Mucosa of descending colon (tissue), 3 donors: ENCODE measurements around the gene CLEC16A. TPM values are rescaled to one million over a fixed set of nuclear protein-coding genes. Genes with fewer than 3 reads are reported as not detected.

ENCODE experiments used
- ATAC-seq: fragments of 200-7000 bp; cut with Tn5 transposase; one replicate; pipeline ENCODE4 v1.9.1; 2020; ENCODE audit warnings: mild to moderate bottlenecking, moderate library complexity
- DNase-seq, 3 donors: peaks; one replicate each; pipeline ENCODE4 v3.0.0-alpha.2; 2020
- H3K36me3 ChIP-seq: fragments of 200-600 bp; one replicate; pipeline ENCODE4 v1.8.0; 2021; ENCODE audit warnings: low read depth, mild to moderate bottlenecking
- H3K4me1 ChIP-seq: fragments of 200-600 bp; one replicate; pipeline ENCODE4 v1.8.0; 2021; ENCODE audit warnings: low read depth, mild to moderate bottlenecking
- H3K4me3 ChIP-seq: fragments of 200-600 bp; one replicate; pipeline ENCODE4 v1.8.0; 2021; ENCODE audit warnings: mild to moderate bottlenecking
- H3K9me3 ChIP-seq: fragments of 200-600 bp; one replicate; pipeline ENCODE4 v1.8.0; 2021; ENCODE audit warnings: mild to moderate bottlenecking
- CTCF ChIP-seq: fragments of 200-600 bp; IDR thresholded peaks from one replicate; pipeline ENCODE4 v1.8.0; 2022; ENCODE audit warnings: antibody characterized with exemption, mild to moderate bottlenecking
- intact Hi-C, 2 donors: fragments of 100-400 bp; cut with DNase I in 1 of 2; cut with micrococcal nuclease in 1 of 2; formaldehyde crosslinking; loops; one replicate each; pipeline versions ENCODE4 v1.11.0 to v1.11.1; 2022; cut with DNase I, micrococcal nuclease
- total RNA-seq, 3 donors: library from RNA; stranded (reverse); fragmentation: NEBNext Ultra II Directional in 2 of 3; extraction: Animal tissue kit (Norgen Biotek cat#: 25700) in 2 of 3; gene quantifications; one replicate each; pipeline versions ENCODE4 v1.2.1 to v1.2.4, GENCODE V29; 2021 to 2023
- donor health status: DM: no; HTN: no; CAD: no; lungs with moderate emphysema.
- donor health status: DM: no; HTN: no; CAD: no.
- donor health status: DM: no; HTN: yes; CAD: no.

Gene CLEC16A
- total RNA-seq, 3 donors from 2014 or later: 30.3 to 38.1 (median 37.1) TPM

GRCh38 chr16:10969615-10970014, 25.3 kb downstream of the CLEC16A start:
- no peaks in the 10 kb centered on the region for H3K36me3 ChIP-seq
- H3K4me3 ChIP-seq: no peak overlapping the region
- DNase-seq (no peak), ATAC-seq (no peak)
- no peaks in the 10 kb centered on the region for H3K9me3 ChIP-seq
- TF ChIP-seq CTCF: no peak
- no peaks in the 10 kb centered on the region for H3K4me1 ChIP-seq
- intact Hi-C loops: loop anchor here (2.0 to 10.0 kb wide), 4 partner anchors 285 to 388 kb away; partner anchors contain the start of gene SOCS1 (in 2 of the 2)

- Histone ChIP-seq H3K4me1 (no peaks in the 10 kb centered on the region), H3K4me3 (no peak overlapping the region), H3K36me3 (no peaks in the 10 kb centered on the region), H3K9me3 (no peaks in the 10 kb centered on the region)
- no peak for TF ChIP-seq CTCF
- DNase-seq (no peak), ATAC-seq (no peak)
- intact Hi-C loops: loop anchor here (2.0 to 10.0 kb wide), 3 partner anchors 285 to 387 kb away; partner anchors contain the start of gene SOCS1 (in 2 of the 2)
These were observed 25.7 kb downstream of the CLEC16A start for GRCh38 chr16:10970065-10970464.

GRCh38 chr16:10971560-10971961, 27.2 kb downstream of the CLEC16A start:
- ATAC-seq (peak; percentile 83), DNase-seq (peak in 1 of 3 donors; percentile 81)
- Histone ChIP-seq H3K4me1 (no peaks in the 10 kb centered on the region), H3K9me3 (no peaks in the 10 kb centered on the region), H3K4me3 (no peak overlapping the region), H3K36me3 (no peaks in the 10 kb centered on the region)
- intact Hi-C loops: loop anchor here (2.0 to 10.0 kb wide), 3 partner anchors 283 to 385 kb away; partner anchors contain the start of gene SOCS1 (in 2 of the 2)
- TF ChIP-seq CTCF: peak; percentile 39

- H3K4me3 ChIP-seq: no peak overlapping the region
- no peak for TF ChIP-seq CTCF
- no peaks in the 10 kb centered on the region for H3K9me3 ChIP-seq
- DNase-seq (no peak), ATAC-seq (no peak)
- intact Hi-C loops: loop anchor here (5.0 to 10.0 kb wide), 2 partner anchors 283 to 285 kb away; partner anchors contain the start of gene SOCS1 (in 2 of the 2)
- no peaks in the 10 kb centered on the region for H3K36me3 ChIP-seq
- H3K4me1 ChIP-seq: no peaks in the 10 kb centered on the region
These were observed 27.9 kb downstream of the CLEC16A start for GRCh38 chr16:10972108-10972818.

- no peak for ATAC-seq
- TF ChIP-seq CTCF: no peak
- intact Hi-C loops: loop anchor here (5.0 to 10.0 kb wide), 2 partner anchors 282 to 284 kb away; partner anchors contain the start of gene SOCS1 (in 2 of the 2)
- no peaks in the 10 kb centered on the region for H3K36me3 ChIP-seq
- H3K4me3 ChIP-seq: no peak overlapping the region
- no peaks in the 10 kb centered on the region for H3K9me3 ChIP-seq
- no peaks in the 10 kb centered on the region for H3K4me1 ChIP-seq
- DNase-seq: no peak
These were observed 28.6 kb downstream of the CLEC16A start for GRCh38 chr16:10972819-10973464.
